ENCODE results near the gene SEZ6.

SEZ6 gene, protein sequence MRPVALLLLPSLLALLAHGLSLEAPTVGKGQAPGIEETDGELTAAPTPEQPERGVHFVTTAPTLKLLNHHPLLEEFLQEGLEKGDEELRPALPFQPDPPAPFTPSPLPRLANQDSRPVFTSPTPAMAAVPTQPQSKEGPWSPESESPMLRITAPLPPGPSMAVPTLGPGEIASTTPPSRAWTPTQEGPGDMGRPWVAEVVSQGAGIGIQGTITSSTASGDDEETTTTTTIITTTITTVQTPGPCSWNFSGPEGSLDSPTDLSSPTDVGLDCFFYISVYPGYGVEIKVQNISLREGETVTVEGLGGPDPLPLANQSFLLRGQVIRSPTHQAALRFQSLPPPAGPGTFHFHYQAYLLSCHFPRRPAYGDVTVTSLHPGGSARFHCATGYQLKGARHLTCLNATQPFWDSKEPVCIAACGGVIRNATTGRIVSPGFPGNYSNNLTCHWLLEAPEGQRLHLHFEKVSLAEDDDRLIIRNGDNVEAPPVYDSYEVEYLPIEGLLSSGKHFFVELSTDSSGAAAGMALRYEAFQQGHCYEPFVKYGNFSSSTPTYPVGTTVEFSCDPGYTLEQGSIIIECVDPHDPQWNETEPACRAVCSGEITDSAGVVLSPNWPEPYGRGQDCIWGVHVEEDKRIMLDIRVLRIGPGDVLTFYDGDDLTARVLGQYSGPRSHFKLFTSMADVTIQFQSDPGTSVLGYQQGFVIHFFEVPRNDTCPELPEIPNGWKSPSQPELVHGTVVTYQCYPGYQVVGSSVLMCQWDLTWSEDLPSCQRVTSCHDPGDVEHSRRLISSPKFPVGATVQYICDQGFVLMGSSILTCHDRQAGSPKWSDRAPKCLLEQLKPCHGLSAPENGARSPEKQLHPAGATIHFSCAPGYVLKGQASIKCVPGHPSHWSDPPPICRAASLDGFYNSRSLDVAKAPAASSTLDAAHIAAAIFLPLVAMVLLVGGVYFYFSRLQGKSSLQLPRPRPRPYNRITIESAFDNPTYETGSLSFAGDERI

GRCh38 chr17:29005936-29006511, at the start of gene SEZ6:
Gene SEZ6, minus strand, starts transcription at chr17:29006033. Its CDS starts 164 bp downstream, at chr17:29005869.
- DNase-seq (ENCODE audit: low read depth, low spot score): no peak

DNA sequence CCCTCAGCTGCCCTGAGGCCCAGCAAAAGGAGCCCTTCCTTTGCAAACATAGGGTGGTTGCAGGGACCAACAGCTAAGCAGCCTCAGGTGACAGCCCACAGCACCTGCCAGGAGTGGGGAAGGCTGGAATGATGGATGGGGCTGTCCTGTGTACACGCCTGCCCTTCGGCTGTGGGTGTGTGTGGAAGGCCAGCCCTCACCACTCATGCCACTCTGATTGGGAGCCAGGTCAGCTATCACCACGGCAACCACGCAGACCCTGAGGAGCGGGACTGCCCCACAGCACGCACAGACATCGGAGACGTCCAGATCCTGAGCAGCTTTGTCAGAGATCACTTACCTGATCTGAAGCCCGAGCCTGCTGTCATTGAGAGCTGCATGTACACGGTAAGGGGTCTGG, 49.0 kb upstream of the SEZ6 start:
- no peak for DNase-seq (ENCODE audit: low read depth, low spot score)

DNA sequence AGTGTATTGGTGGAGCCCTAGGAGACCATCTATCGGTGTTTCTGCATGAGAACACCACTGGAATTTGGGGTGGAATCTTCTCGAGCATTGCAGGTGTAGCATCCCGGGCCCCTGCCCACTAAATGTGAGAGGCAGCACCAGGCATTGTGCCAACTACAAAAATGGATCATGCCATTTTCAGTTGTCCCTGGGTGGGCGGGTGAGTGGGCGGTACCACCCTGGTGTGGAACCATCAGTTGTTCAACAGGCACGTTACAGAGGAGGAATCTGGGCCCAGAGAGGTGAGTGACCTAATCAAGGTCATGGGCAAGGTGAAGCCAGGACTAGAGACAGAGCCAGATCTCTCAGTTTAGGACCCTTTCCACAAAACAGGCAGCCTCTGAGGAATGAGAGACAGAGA, 45.9 kb upstream of the SEZ6 start:
- DNase-seq (ENCODE audit: low read depth, low spot score): no peak

DNA sequence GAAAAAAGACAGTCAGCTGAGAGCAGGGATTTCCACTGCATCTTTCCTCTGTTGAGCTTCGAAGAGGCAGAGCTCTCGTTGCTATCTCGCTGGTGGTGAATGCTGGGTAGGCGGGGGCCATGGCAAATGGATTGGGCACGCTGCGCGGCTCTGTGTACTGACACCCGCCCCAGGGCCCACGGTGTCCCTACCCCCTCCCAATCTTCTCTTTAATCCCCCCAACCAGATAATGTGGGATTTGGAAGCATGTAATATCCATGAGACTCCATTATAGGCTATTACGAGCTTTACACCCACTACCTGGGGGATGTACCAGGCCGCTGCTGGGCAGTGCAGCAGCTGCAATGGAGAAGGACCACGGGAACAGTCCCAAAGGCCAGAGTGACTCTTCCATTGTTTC, 45.4 kb upstream of the SEZ6 start:
- no peak for DNase-seq (ENCODE audit: low read depth, low spot score)

GRCh38 chr17:29050176-29050575, 44.3 kb upstream of the SEZ6 start:
- DNase-seq (ENCODE audit: low read depth, low spot score): no peak

DNA sequence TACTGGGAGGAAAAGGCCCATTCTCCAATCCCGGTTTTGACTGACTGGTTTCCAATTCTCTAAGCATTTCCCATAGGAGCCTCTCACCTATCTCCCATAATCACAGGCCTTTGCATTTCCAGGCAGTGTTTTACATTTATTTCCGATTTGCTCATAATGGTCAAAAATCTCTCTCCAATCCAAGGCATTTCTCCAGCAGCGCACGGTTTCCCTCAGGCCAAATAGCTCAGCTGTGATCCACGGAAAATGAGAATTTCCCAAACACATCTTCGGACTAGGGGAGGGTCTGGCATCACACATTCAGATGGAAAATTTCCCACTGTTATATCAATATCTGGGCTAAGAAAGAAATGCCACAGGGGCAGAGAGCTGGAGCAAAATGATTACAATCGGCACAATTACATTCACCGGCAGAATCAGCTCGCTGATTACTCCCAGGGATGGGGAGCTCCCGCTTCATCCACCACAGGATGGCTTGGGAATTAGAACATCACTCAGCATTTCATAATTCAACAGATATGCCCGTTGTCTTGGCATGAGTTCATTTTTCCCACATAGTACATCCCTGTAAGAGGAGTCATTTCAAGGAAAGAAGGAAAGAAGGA, 43.8 kb upstream of the SEZ6 start:
- DNase-seq (ENCODE audit: low read depth, low spot score): no peak

DNA sequence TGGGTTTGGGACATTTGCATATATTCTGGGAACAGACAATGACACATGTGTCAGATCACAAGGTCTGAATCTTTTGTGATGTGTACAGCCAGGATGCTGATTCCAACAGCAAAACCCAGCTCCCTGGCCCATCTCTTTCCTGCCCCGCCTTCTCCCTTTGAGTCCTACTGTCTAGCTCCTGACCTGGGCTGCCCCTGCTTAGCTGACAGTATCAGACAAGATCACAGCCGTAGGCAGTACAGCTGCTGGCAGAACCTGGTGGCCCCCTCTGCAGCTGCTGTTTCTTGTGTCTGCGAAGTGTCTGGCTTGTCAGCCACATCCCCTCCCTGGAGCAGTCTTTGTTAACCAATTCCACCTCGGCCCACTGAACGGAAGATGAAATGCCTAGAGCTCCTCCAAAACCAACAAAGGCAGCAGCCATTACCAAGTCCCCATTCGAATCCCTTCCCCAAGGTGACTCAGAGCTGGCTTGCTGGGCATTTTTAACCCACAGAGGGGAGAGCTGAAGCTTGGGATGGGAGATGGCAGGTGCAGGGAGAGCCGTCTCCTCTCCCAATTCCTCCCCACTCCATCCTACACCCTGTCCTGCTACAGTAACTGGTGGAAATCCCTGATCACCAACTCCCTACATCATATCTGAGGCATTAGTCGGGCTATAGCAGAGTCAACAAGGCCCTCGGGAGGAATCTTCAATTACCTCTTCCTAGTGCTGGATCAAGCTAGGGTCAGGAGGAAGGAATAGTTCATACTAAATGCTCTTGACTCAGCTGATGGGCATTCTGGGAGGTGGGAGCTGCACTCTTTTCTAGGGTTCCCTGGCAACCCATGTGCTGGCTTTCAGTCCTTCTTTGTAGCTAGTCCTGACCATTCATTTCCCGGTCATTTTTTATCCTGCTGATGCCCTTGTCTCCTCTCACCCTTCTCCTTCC, 42.9 kb upstream of the SEZ6 start:
- DNase-seq (ENCODE audit: low read depth, low spot score): no peak

GRCh38 chr17:29046473-29046839, 40.6 kb upstream of the SEZ6 start:
- no peak for DNase-seq (ENCODE audit: low read depth, low spot score)

- DNase-seq (ENCODE audit: low read depth, low spot score): no peak
Measured at GRCh38 chr17:29045734-29046472, 40.1 kb upstream of the SEZ6 start.

DNA sequence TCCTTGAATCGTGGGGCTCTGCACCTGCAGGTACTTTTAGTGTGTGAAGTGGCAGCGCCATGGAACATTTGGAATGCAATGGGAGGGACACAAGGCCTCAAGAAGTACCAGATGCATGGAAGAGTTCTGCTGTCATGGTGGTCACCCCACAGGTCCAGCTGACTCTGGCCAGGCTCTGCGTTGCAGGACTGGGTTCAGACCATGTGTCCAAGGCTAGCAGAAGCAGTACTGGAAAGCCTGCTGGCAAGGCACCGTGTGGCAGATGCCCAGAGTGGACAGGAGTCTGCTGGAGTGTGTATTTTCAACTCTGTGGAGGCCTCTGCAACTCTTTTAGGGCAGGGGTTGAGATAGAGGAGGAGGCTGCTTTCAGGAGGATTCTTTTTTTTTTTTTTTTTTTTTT, 39.2 kb upstream of the SEZ6 start:
- no peak for DNase-seq (ENCODE audit: low read depth, low spot score)

GRCh38 chr17:29043539-29044145, 37.8 kb upstream of the SEZ6 start:
- no peak for DNase-seq (ENCODE audit: low read depth, low spot score)

DNA sequence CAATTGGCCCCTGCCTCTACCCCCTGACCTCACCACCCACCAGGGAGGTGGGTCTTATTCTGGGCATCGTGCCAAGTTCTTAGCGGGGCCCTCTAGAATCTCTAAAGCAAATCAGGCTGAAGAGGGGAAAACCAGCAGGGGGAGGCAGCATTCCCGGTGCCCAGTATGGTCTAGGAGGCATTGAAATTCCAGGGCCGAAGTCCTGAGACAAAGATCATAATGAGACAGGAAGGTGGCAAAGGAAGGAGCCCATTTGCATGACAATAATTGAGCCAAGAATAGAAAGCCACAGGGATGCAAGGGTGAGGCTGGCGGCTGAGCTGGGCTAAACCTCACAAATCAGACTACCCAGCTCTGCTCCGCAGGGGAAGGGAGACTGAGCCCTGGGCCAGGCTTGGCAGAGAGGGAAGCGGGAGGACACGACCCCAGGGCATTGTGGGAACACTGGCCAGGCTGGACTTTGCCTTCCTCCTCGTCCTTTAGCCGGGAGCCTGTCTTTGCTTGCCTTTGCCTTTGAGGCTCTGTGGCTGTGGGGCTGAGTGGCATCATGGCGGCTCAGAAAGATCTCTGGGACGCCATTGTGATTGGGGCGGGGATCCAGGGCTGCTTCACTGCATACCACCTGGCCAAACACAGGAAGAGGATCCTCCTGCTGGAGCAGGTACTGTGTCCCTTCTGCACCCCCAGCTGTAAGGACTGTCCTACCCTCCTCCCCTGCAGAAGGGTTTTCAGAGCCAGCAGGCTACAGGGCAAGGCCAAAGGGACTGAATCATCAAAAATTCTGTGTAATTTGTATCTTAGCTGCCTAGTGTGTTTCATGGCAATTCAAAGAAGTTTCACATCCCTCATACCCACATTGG, 37.1 kb upstream of the SEZ6 start, which contains the start of gene PIPOX:
PIPOX (plus strand) TSS at position 463 of the 860 bp plus-strand sequence; CDS start at position 548, 85 bp downstream.
- DNase-seq (ENCODE audit: low read depth, low spot score): peak; percentile 98

DNA sequence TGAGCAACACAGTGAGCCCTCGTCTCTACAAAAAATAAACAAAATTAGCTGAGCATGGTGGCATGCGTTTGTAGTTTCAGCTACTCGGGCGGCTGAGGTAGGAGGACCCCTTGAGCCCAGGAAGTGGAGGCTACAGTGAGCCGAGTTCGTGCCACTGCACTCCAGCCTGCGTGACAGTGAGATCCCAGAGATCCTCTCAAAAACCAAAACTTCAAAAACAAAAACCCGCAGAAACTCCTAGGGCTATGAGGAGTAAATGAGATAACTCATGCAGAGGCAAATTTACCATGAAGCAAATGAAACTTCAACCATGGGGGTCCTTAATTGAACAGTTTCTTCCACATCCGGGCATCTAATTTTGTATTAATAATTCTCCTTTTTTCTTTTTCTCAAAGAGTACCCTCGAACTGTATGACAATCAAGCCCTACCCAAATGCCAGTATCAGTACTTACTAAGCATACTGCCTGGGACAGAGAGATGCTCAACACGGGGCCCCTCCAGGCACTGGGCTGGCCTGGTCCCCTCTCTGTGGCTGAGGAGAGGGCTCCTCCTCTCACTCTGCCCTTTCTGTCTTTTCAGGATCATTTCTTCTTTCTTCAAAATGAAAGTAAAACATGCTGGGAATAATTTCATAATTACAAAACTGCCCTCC, 36.3 kb upstream of the SEZ6 start:
- no peak for DNase-seq (ENCODE audit: low read depth, low spot score)

- no peak for DNase-seq (ENCODE audit: low read depth, low spot score)
Measured at GRCh38 chr17:29041571-29041970, 35.7 kb upstream of the SEZ6 start.

DNA sequence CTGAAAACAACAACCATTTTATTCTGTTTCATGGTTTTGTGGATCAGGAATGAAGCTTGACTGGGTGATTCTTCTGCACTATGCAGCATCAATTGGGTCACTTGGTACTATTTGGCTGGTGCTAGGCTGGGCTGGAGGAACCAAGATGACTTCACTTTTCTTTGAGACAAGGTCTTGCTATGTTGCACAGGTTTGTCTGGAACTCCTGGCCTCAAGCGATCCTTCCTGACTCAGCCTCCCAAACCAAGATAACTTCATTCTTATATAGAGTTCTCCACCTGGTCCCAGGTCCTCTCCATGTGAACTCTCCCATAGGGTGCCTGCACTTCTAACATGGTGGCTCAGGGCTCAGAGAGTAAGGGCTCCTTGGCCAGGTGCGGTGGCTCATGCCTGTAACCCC, 35.3 kb upstream of the SEZ6 start:
- DNase-seq (ENCODE audit: low read depth, low spot score): no peak

DNA sequence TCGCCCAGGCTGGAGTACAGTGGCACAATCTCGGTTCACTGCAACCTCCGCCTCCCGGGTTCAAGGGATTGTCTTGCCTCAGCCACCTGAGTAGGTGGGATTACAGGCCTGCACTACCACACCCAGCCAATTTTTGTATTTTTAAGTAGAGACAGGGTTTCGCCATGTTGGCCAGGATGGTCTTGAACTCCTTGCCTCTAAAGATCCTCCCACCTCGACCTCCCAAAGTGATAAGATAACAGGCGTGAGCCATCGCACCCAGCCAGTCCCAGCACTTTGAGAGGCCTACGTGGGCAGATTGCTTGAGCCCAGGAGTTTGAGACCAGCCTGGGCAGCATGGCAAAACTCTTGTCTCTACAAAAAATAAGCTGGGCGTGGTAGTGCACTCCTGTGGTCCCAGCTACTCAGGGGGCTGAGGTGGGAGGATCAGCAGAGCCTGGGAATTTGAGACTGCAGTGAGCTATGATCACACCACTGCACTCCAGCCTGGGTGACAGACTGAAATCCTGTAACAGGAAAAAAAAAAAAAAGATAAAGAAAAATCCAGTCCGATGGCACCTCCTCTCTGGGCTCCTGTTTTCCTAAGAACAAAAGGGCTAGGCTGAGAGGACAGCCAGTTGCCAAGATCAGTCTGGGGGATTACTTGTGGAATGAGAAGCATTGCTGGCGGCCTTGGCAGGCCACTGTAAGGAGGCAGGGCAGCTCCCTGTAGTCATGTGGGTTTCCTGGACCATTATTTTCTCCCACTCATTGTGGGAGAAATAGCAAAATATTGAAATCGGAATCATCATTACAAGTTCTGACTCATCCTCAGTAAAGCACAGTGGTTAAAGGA, 34.1 kb upstream of the SEZ6 start:
- no peak for DNase-seq (ENCODE audit: low read depth, low spot score)

Data from iPS DF 19.7 (cell line).